T-cell (primary cell): ENCODE results near the gene FZD7. TPM values are rescaled to one million over a fixed set of nuclear protein-coding genes. Genes with fewer than 3 reads are reported as not detected.

Experiments used
- ATAC-seq, 4 experiments: fragments of 200-7000 bp in 3 of 4; fragments of 150-1000 bp in 1 of 4; cut with Tn5 transposase; replicated peaks in 1 of 4; 1 replicate in 3 of 4; 2 replicates in 1 of 4; pipeline ENCODE4 v1.10.0; 2021; ENCODE audit warnings: moderate library complexity in 3 of 4, mild to moderate bottlenecking in 2 of 4, moderate number of reproducible peaks in 1 of 4
- CTCF ChIA-PET, 2 donors: fragments of 300-600 bp; sonication (Branson Sonifier 250); formaldehyde crosslinking; loops; one replicate each; lab custom pipeline; 2022; ENCODE audit warnings: antibody characterized with exemption in 2 of 2; lab: Charles Lee
- POLR2A ChIA-PET, 2 donors: fragments of 300-600 bp; sonication (Branson Sonifier 250); formaldehyde crosslinking; loops; one replicate each; lab custom pipeline; 2022; ENCODE audit warnings: antibody characterized with exemption in 2 of 2; lab: Charles Lee
- DNase-seq, 35 experiments: peaks; one replicate each; pipeline versions ENCODE4 v3.0.0 to v3.0.0-alpha.2; 2013 to 2023
- H3K27ac ChIP-seq: one replicate; pipeline ENCODE4 v1.5.1; 2013; ENCODE audit warnings: low read length
- H3K27me3 ChIP-seq, 2 experiments: replicated peaks in 1 of 2; 1 replicate in 1 of 2; 2 replicates in 1 of 2; pipeline versions ENCODE4 v1.6.1 to v1.7.0; 2013; ENCODE audit warnings: low read length in 1 of 2, mixed read lengths in 1 of 2; ENCODE audit not compliant: control insufficient read depth in 2 of 2, insufficient read depth in 2 of 2; ENCODE audit errors: extremely low read depth in 1 of 2
- H3K36me3 ChIP-seq, 2 donors: 1 replicate in 1 of 2; 2 replicates in 1 of 2; pipeline versions ENCODE4 v1.6.1 to v1.7.0; 2013; ENCODE audit warnings: low read length in 1 of 2; ENCODE audit not compliant: control insufficient read depth in 2 of 2, insufficient read depth in 1 of 2; ENCODE audit errors: extremely low read depth in 1 of 2
- H3K4me1 ChIP-seq, 2 experiments: 1 replicate in 1 of 2; 2 replicates in 1 of 2; pipeline versions ENCODE4 v1.6.1 to v1.7.0; 2013; ENCODE audit warnings: low read length in 2 of 2, mixed read lengths in 1 of 2; ENCODE audit not compliant: insufficient read depth in 2 of 2, control insufficient read depth in 1 of 2; ENCODE audit errors: extremely low read depth in 1 of 2
- H3K4me3 ChIP-seq, 2 donors: 1 replicate in 1 of 2; 2 replicates in 1 of 2; pipeline versions ENCODE4 v1.5.1 to v1.7.0; 2013; ENCODE audit warnings: mild to moderate bottlenecking in 2 of 2, low read length in 1 of 2, moderate library complexity in 1 of 2; ENCODE audit not compliant: control insufficient read depth in 1 of 2; ENCODE audit errors: extremely low read depth in 1 of 2
- H3K9me3 ChIP-seq: 2 replicates; pipeline ENCODE4 v1.7.0; 2013
- H3K27ac Mint-ChIP-seq, 2 donors: one replicate each; pipeline ENCODE4 v1.8.0; 2020 to 2021; ENCODE audit warnings: mild to moderate bottlenecking in 2 of 2, mixed read lengths in 2 of 2
- H3K27me3 Mint-ChIP-seq, 2 donors: one replicate each; pipeline ENCODE4 v1.8.0; 2021 to 2022; ENCODE audit warnings: mixed read lengths in 2 of 2
- H3K36me3 Mint-ChIP-seq: one replicate; pipeline ENCODE4 v1.8.0; 2021; ENCODE audit warnings: mixed read lengths
- H3K4me1 Mint-ChIP-seq, 3 donors: one replicate each; pipeline ENCODE4 v1.8.0; 2020 to 2022; ENCODE audit warnings: mixed read lengths in 3 of 3, mild to moderate bottlenecking in 1 of 3
- H3K4me3 Mint-ChIP-seq, 3 donors: one replicate each; pipeline ENCODE4 v1.8.0; 2020 to 2022; ENCODE audit warnings: mild to moderate bottlenecking in 3 of 3, mixed read lengths in 3 of 3, moderate library complexity in 3 of 3
- H3K9me3 Mint-ChIP-seq, 3 donors: one replicate each; pipeline ENCODE4 v1.8.0; 2020 to 2022; ENCODE audit warnings: mixed read lengths in 3 of 3
- WGBS: methylation state at CpG from one replicate; pipeline ENCODE4 v1.1.5; 2013; ENCODE audit warnings: missing lambda C conversion rate; ENCODE audit not compliant: insufficient coverage; 5-methylcytosine and 5-hydroxymethylcytosine counted together
- total RNA-seq, 35 experiments: library from RNA in 6 of 35; stranded (reverse) in 6 of 35; fragments of 120-200 nt in 1 of 35; gene quantifications; one replicate each; pipeline versions ENCODE4 v1.2.1 to v1.2.4 and lab custom pipeline; 2013 to 2026

FZD7 gene
- total RNA-seq, 5 donors from 2014 or later (not counting 1 experiment from before 2014, with no cell fraction given) = 0.15 to 0.93 (median 0.56) TPM

GRCh38 chr2:202001826-202002225 lies 31.8 kb upstream of the FZD7 start:
- no peak for ATAC-seq
- no peaks in the 10 kb centered on the region for H3K4me1 Mint-ChIP-seq
- H3K9me3 Mint-ChIP-seq = no peaks in the 10 kb centered on the region
- H3K27ac ChIP-seq = no peak overlapping the region
- POLR2A ChIA-PET = no interaction called here
- H3K27me3 Mint-ChIP-seq = peaks cover 0 to 3% of the 10 kb centered on the region in 2 donors
- H3K36me3 ChIP-seq = no peaks in the 10 kb centered on the region
- no peak overlapping the region for H3K4me3 Mint-ChIP-seq
- H3K4me3 ChIP-seq = no peak overlapping the region
- WGBS = no CpG with 5 or more reads among the region's 2 CpGs
- no peaks in the 10 kb centered on the region for H3K4me1 ChIP-seq
- no peak overlapping the region for H3K27ac Mint-ChIP-seq
- no peaks in the 10 kb centered on the region for H3K9me3 ChIP-seq
- H3K36me3 Mint-ChIP-seq = no peaks in the 10 kb centered on the region
- CTCF ChIA-PET = no interaction called here
- H3K27me3 ChIP-seq = peaks cover 0 to 10% of the 10 kb centered on the region in 2 experiments
- DNase-seq = no peak

GRCh38 chr2:202002381-202002780 lies 31.3 kb upstream of the FZD7 start:
- Mint-ChIP-seq H3K27ac (no peak overlapping the region), H3K9me3 (no peaks in the 10 kb centered on the region), H3K4me3 (no peak overlapping the region), H3K36me3 (no peaks in the 10 kb centered on the region), H3K27me3 (peaks cover 0 to 4% of the 10 kb centered on the region in 2 donors), H3K4me1 (no peaks in the 10 kb centered on the region)
- ATAC-seq (no peak), DNase-seq (no peak)
- H3K4me1 ChIP-seq = no peaks in the 10 kb centered on the region
- ChIA-PET CTCF (no interaction called here), POLR2A (no interaction called here)
- no peak overlapping the region for H3K4me3 ChIP-seq
- peaks cover 0 to 12% of the 10 kb centered on the region in 2 experiments for H3K27me3 ChIP-seq
- no peaks in the 10 kb centered on the region for H3K9me3 ChIP-seq
- 100% methylated on average over 2 of the region's 6 CpGs for WGBS
- no peaks in the 10 kb centered on the region for H3K36me3 ChIP-seq
- no peak overlapping the region for H3K27ac ChIP-seq

GRCh38 chr2:202005272-202005887 lies 28.3 kb upstream of the FZD7 start:
- no peak for ATAC-seq

GRCh38 chr2:202006301-202006700 lies 27.4 kb upstream of the FZD7 start:
- DNase-seq (no peak), ATAC-seq (no peak)
- Histone ChIP-seq H3K9me3 (no peaks in the 10 kb centered on the region), H3K4me3 (no peak overlapping the region), H3K27ac (no peak overlapping the region), H3K36me3 (no peaks in the 10 kb centered on the region), H3K27me3 (peaks cover 0 to 12% of the 10 kb centered on the region in 2 experiments), H3K4me1 (no peaks in the 10 kb centered on the region)
- Mint-ChIP-seq H3K27me3 (peaks cover 9 to 16% of the 10 kb centered on the region in 2 donors), H3K4me1 (no peaks in the 10 kb centered on the region), H3K9me3 (no peaks in the 10 kb centered on the region), H3K36me3 (no peaks in the 10 kb centered on the region), H3K27ac (no peak overlapping the region), H3K4me3 (no peak overlapping the region)
- POLR2A ChIA-PET = no interaction called here
- 50% methylated on average over 1 of the region's 1 CpG for WGBS
- CTCF ChIA-PET = no interaction called here

More at GRCh38 chr2:202005272-202005887, 28.3 kb upstream of the FZD7 start:
- Mint-ChIP-seq H3K4me3 (no peak overlapping the region), H3K27ac (no peak overlapping the region), H3K9me3 (no peaks in the 10 kb centered on the region), H3K27me3 (peaks cover 4 to 13% of the 10 kb centered on the region in 2 donors), H3K36me3 (no peaks in the 10 kb centered on the region), H3K4me1 (no peaks in the 10 kb centered on the region)
- CTCF ChIA-PET = interaction anchor here (0.6 to 0.7 kb wide), 3 partner anchors 19 to 1528 kb away, joined by 4 to 6 read pairs (median 6); no protein-coding TSS in a partner anchor
- H3K27me3 ChIP-seq = peaks cover 0 to 12% of the 10 kb centered on the region in 2 experiments
- H3K9me3 ChIP-seq = no peaks in the 10 kb centered on the region
- H3K4me3 ChIP-seq = no peak overlapping the region
- H3K4me1 ChIP-seq = no peaks in the 10 kb centered on the region
- no peaks in the 10 kb centered on the region for H3K36me3 ChIP-seq
- DNase-seq = no peak
- 65% methylated on average over 2 of the region's 3 CpGs for WGBS
- POLR2A ChIA-PET = interaction anchor here (0.6 kb wide), 2 partner anchors 229 to 808 kb away, joined by 3 to 7 read pairs; no protein-coding TSS in a partner anchor
- H3K27ac ChIP-seq = no peak overlapping the region

GRCh38 chr2:202007015-202007982 lies 26.4 kb upstream of the FZD7 start:
- H3K27me3 Mint-ChIP-seq = peaks cover 10 to 19% of the 10 kb centered on the region in 2 donors

GRCh38 chr2:202007983-202008354 lies 25.7 kb upstream of the FZD7 start:
- Histone ChIP-seq H3K4me3 (no peak overlapping the region), H3K27ac (no peak overlapping the region), H3K27me3 (peaks cover 0 to 6% of the 10 kb centered on the region in 2 experiments), H3K36me3 (no peaks in the 10 kb centered on the region), H3K9me3 (no peaks in the 10 kb centered on the region), H3K4me1 (no peaks in the 10 kb centered on the region)
- no peak overlapping the region for H3K4me3 Mint-ChIP-seq
- H3K4me1 Mint-ChIP-seq = no peaks in the 10 kb centered on the region
- no peak overlapping the region for H3K27ac Mint-ChIP-seq
- no CpG with 5 or more reads among the region's 2 CpGs for WGBS
- no peaks in the 10 kb centered on the region for H3K9me3 Mint-ChIP-seq
- DNase-seq (no peak), ATAC-seq (no peak)
- POLR2A ChIA-PET = interaction anchor here in 1 of 2 donors (0.6 kb wide), 1 partner anchor 228 kb away, joined by 5 read pairs; no protein-coding TSS in a partner anchor
- CTCF ChIA-PET = interaction anchor here in 1 of 2 donors (0.7 kb wide), 1 partner anchor 50 kb away, joined by 4 read pairs; no protein-coding TSS in a partner anchor
- H3K36me3 Mint-ChIP-seq = no peaks in the 10 kb centered on the region
- peaks cover 10 to 19% of the 10 kb centered on the region in 2 donors for H3K27me3 Mint-ChIP-seq

More at GRCh38 chr2:202007015-202007982, 26.4 kb upstream of the FZD7 start:
- ChIA-PET CTCF (interaction anchor here in 1 of 2 donors (0.7 kb wide), 1 partner anchor 50 kb away, joined by 4 read pairs; no protein-coding TSS in a partner anchor), POLR2A (interaction anchor here in 1 of 2 donors (0.6 kb wide), 1 partner anchor 292 kb away, joined by 14 read pairs; no protein-coding TSS in a partner anchor)
- no peaks in the 10 kb centered on the region for H3K36me3 ChIP-seq
- H3K27me3 ChIP-seq = peaks cover 0 to 12% of the 10 kb centered on the region in 2 experiments
- H3K9me3 ChIP-seq = no peaks in the 10 kb centered on the region
- Mint-ChIP-seq H3K4me3 (no peak overlapping the region), H3K27ac (no peak overlapping the region), H3K36me3 (no peaks in the 10 kb centered on the region), H3K4me1 (no peaks in the 10 kb centered on the region), H3K9me3 (no peaks in the 10 kb centered on the region)
- H3K4me3 ChIP-seq = no peak overlapping the region
- WGBS = 65% methylated on average over 4 of the region's 7 CpGs
- no peak for DNase-seq
- no peak for ATAC-seq
- H3K27ac ChIP-seq = no peak overlapping the region
- no peaks in the 10 kb centered on the region for H3K4me1 ChIP-seq
